Measurements from ENCODE around the gene ARMC12. TPM values are rescaled to one million over a fixed set of nuclear protein-coding genes. Genes with fewer than 3 reads are reported as not detected.
A peak's percentile ranks its signal among the peaks of the same experiment; 100 is the strongest.

Gene ARMC12
- total and polyA plus RNA-seq, 2 of the 13 experiments (the other 11 are each of a cell fraction or from before 2014, with no cell fraction given) = 1.3 TPM; not detected in 1

GRCh38 chr6:35730745-35731413 is 6.0 kb upstream of the ARMC12 start:
- Histone ChIP-seq H3K9me3 (ENCODE audit: low read length) (no peaks in the 10 kb centered on the region), H3K4me2 (ENCODE audit: low read depth, low read length) (peak overlapping the region; percentile 100), H3K27me3 (ENCODE audit: control insufficient read depth in 1 of 2, insufficient read depth in 2 of 2, low read length in 2 of 2) (no peaks in the 10 kb centered on the region; a peak in 1 of 5 replicates), H3K4me3 (replicated peaks in 1 of 3; ENCODE audit: insufficient read depth in 1 of 3, low read depth in 2 of 3, low read length in 3 of 3) (peak overlapping the region in 2 of 3 experiments; percentile 63 to 88; a peak in 4 of 6 replicates), H3K4me1 (ENCODE audit: insufficient read depth, low read length) (peaks cover 67% of the 10 kb centered on the region), H3K79me2 (ENCODE audit: insufficient read depth, low read length) (no peaks in the 10 kb centered on the region), H2AFZ (ENCODE audit: low read length) (no peak overlapping the region), H4K20me1 (ENCODE audit: insufficient read depth, low read length) (no peaks in the 10 kb centered on the region), H3K9ac (ENCODE audit: insufficient read depth, low read depth, low read length) (no peak overlapping the region), H3K36me3 (replicated peaks in 1 of 2; ENCODE audit: control insufficient read depth in 1 of 2, insufficient read depth in 2 of 2, low read length in 2 of 2) (no peaks in the 10 kb centered on the region), H3K27ac (ENCODE audit: extremely low read length, insufficient read depth, low read length) (no peak overlapping the region)
- ChIA-PET POLR2A (interaction anchor here (1.8 kb wide), 1 partner anchor 128 kb away, joined by 19 read pairs; no protein-coding TSS in a partner anchor), CTCF (ENCODE audit: low intra/inter-chr PET ratio, low total read pairs) (no interaction called here)
- intact Hi-C loops (cut with micrococcal nuclease; ENCODE audit: unreplicated experiment) (loop anchor here (10.0 kb wide), 1 partner anchor 436 kb away; the partner anchor contains the start of gene DEF6), in situ Hi-C loops (cut with HindIII; ENCODE audit: extremely low pct_ligation_motif_present, low pct_unique_long_range_greater_than_20kb) (loop anchor here (10.0 kb wide), 1 partner anchor 416 kb away; no protein-coding TSS in a partner anchor)
- 4% methylated on average over 15 of the region's 15 CpGs for WGBS (ENCODE audit: low lambda C conversion rate)
- no peak for DNase-seq (ENCODE audit: low spot score)
- BruUV-seq (replicated peaks) = no TSS peak
- no peak for FAIRE-seq
- TF ChIP-seq ZMYM3 (CRISPR knock-in tag; IDR thresholded peaks at IDR 0.05) = 0 out of 2 replicates have a peak, but pooled peaks have one; percentile 40
- 0 out of 2 replicates have a peak, but pooled peaks have one; percentile 4 for TF ChIP-seq KLF13 (CRISPR knock-in tag; IDR thresholded peaks at IDR 0.05)
- TF ChIP-seq HMG20A (CRISPR knock-in tag; IDR thresholded peaks at IDR 0.05; ENCODE audit: borderline replicate concordance) = no peak
- TF ChIP-seq ZNF598 (CRISPR knock-in tag; IDR thresholded peaks at IDR 0.05; ENCODE audit: borderline replicate concordance) = no peak
- peak; percentile 82; the same call in 1 of the 2 replicates for TF ChIP-seq ZNF768 (CRISPR knock-in tag; IDR thresholded peaks at IDR 0.05)
- no peak for TF ChIP-seq ZBTB1 (CRISPR knock-in tag; IDR thresholded peaks at IDR 0.05; ENCODE audit: borderline replicate concordance)
- 0 out of 2 replicates have a peak, but pooled peaks have one; percentile 53 for TF ChIP-seq RCOR2 (CRISPR knock-in tag; IDR thresholded peaks at IDR 0.05)
- TF ChIP-seq DNMT3B (CRISPR knock-in tag; conservative IDR thresholded peaks at IDR 0.05) = no peak
- peak; percentile 0; the same call in 2 of the 3 replicates for ATAC-seq

Measured in HepG2 (cell line).